Measurements from ENCODE around the gene KLHL21.
"Not testable (repeated sequence)": the region's sequence is repeated elsewhere in the genome, so short reads cannot be mapped to it uniquely, and the experiment has no call there.

Gene KLHL21

GRCh38 chr1:6559161-6559560 lies 43.5 kb downstream of the KLHL21 start:
- H3K36me3 ChIP-seq (ENCODE audit: control insufficient read depth, insufficient read depth, low read length); H3K18ac ChIP-seq (ENCODE audit: low read length); H4K5ac ChIP-seq (ENCODE audit: low read length); H2BK5ac ChIP-seq (ENCODE audit: low read length); H3K4me1 ChIP-seq (ENCODE audit: control insufficient read depth, low read depth, low read length); H3K79me1 ChIP-seq (ENCODE audit: low read length); H2BK120ac ChIP-seq (ENCODE audit: low read depth, low read length); H3K9ac ChIP-seq (ENCODE audit: low read length); H3K23ac ChIP-seq (ENCODE audit: low read length); H4K8ac ChIP-seq (ENCODE audit: low read depth, low read length); H3K27ac ChIP-seq (ENCODE audit: low read depth, low read length); H3K4me3 ChIP-seq (ENCODE audit: low read length); H3K27me3 ChIP-seq (ENCODE audit: insufficient read depth, low read length, poor library complexity); H3K4me2 ChIP-seq (ENCODE audit: low read length); H2AK5ac ChIP-seq (ENCODE audit: low read length); DNase-seq; H3K4ac ChIP-seq (ENCODE audit: low read depth, low read length); H2BK15ac ChIP-seq (replicated peaks; ENCODE audit: low read depth); H3K79me2 ChIP-seq (ENCODE audit: control insufficient read depth, insufficient read depth, low read length); H3K56ac ChIP-seq (ENCODE audit: low read length): not testable (repeated sequence)
- no CpG with 5 or more reads among the region's 11 CpGs for WGBS (ENCODE audit: extremely low coverage, insufficient coverage, low lambda C conversion rate)

- no peak overlapping the region for H2BK15ac ChIP-seq (replicated peaks; ENCODE audit: low read depth)
- peaks cover 12% of the 10 kb centered on the region for H3K79me2 ChIP-seq (ENCODE audit: control insufficient read depth, insufficient read depth, low read length)
- no peak overlapping the region for H2BK120ac ChIP-seq (ENCODE audit: low read depth, low read length)
- no peak overlapping the region for H3K27ac ChIP-seq (ENCODE audit: low read depth, low read length)
- H3K23ac ChIP-seq (ENCODE audit: low read length), result no peak overlapping the region
- H3K9ac ChIP-seq (ENCODE audit: low read length), result no peak overlapping the region
- no peak overlapping the region for H2AK5ac ChIP-seq (ENCODE audit: low read length)
- H4K8ac ChIP-seq (ENCODE audit: low read depth, low read length), result no peak overlapping the region
- H4K5ac ChIP-seq (ENCODE audit: low read length), result no peak overlapping the region
- H3K18ac ChIP-seq (ENCODE audit: low read length), result no peak overlapping the region
- no peak overlapping the region for H2BK5ac ChIP-seq (ENCODE audit: low read length)
- H3K4me2 ChIP-seq (ENCODE audit: low read length), result no peak overlapping the region
- H3K56ac ChIP-seq (ENCODE audit: low read length), result no peak overlapping the region
- H3K27me3 ChIP-seq (ENCODE audit: insufficient read depth, low read length, poor library complexity), result no peaks in the 10 kb centered on the region
- H3K4me3 ChIP-seq (ENCODE audit: low read length), result no peak overlapping the region
- DNase-seq, result no peak
- no peaks in the 10 kb centered on the region for H3K36me3 ChIP-seq (ENCODE audit: control insufficient read depth, insufficient read depth, low read length)
- H3K79me1 ChIP-seq (ENCODE audit: low read length), result peaks cover 6% of the 10 kb centered on the region
- no CpG with 5 or more reads among the region's 1 CpG for WGBS (ENCODE audit: extremely low coverage, insufficient coverage, low lambda C conversion rate)
- H3K4me1 ChIP-seq (ENCODE audit: control insufficient read depth, low read depth, low read length), result peaks cover 3% of the 10 kb centered on the region
- H3K4ac ChIP-seq (ENCODE audit: low read depth, low read length), result no peak overlapping the region
Observed at GRCh38 chr1:6557597-6557996, 45.1 kb downstream of the KLHL21 start.

- H3K23ac ChIP-seq (ENCODE audit: low read length), result no peak within 1 kb of the TSS
- H3K4ac ChIP-seq (ENCODE audit: low read depth, low read length), result peak within 1 kb of the TSS; percentile 49
- no peak within 1 kb of the TSS for H2AK5ac ChIP-seq (ENCODE audit: low read length)
- no peak within 1 kb of the TSS for H4K8ac ChIP-seq (ENCODE audit: low read depth, low read length)
- H3K79me1 ChIP-seq (ENCODE audit: low read length), result peaks cover 9% of the 10 kb centered on the region
- H3K79me2 ChIP-seq (ENCODE audit: control insufficient read depth, insufficient read depth, low read length), result peaks cover 12% of the 10 kb centered on the region
- no peak within 1 kb of the TSS for H3K18ac ChIP-seq (ENCODE audit: low read length)
- no peak within 1 kb of the TSS for H2BK120ac ChIP-seq (ENCODE audit: low read depth, low read length)
- H3K4me3 ChIP-seq (ENCODE audit: low read length), result peak within 1 kb of the TSS; percentile 93
- H3K56ac ChIP-seq (ENCODE audit: low read length), result peak within 1 kb of the TSS; percentile 95
- no peak within 1 kb of the TSS for H2BK5ac ChIP-seq (ENCODE audit: low read length)
- H2BK15ac ChIP-seq (replicated peaks; ENCODE audit: low read depth), result no peak within 1 kb of the TSS
- H3K4me1 ChIP-seq (ENCODE audit: control insufficient read depth, low read depth, low read length), result peaks cover 3% of the 10 kb centered on the region
- H3K4me2 ChIP-seq (ENCODE audit: low read length), result no peak within 1 kb of the TSS
- no peaks in the 10 kb centered on the region for H3K27me3 ChIP-seq (ENCODE audit: insufficient read depth, low read length, poor library complexity)
- no CpG with 5 or more reads among the region's 19 CpGs for WGBS (ENCODE audit: extremely low coverage, insufficient coverage, low lambda C conversion rate)
- H3K27ac ChIP-seq (ENCODE audit: low read depth, low read length), result peak within 1 kb of the TSS; percentile 36
- H4K5ac ChIP-seq (ENCODE audit: low read length), result peak within 1 kb of the TSS; percentile 93
- H3K36me3 ChIP-seq (ENCODE audit: control insufficient read depth, insufficient read depth, low read length), result peaks cover 3% of the 10 kb centered on the region
- peak within 1 kb of the TSS; percentile 91 for H3K9ac ChIP-seq (ENCODE audit: low read length)
- DNase-seq, result no peak
Observed at GRCh38 chr1:6554907-6555778, 47.5 kb downstream of the KLHL21 start, which contains the start of gene TAS1R1. Gene TAS1R1, plus strand, starts transcription at chr1:6555307. Its CDS starts 67 bp downstream, at chr1:6555374.

- peaks cover 9% of the 10 kb centered on the region for H3K79me1 ChIP-seq (ENCODE audit: low read length)
- peak within 1 kb of the TSS; percentile 93 for H4K5ac ChIP-seq (ENCODE audit: low read length)
- no peak within 1 kb of the TSS for H2BK120ac ChIP-seq (ENCODE audit: low read depth, low read length)
- H3K23ac ChIP-seq (ENCODE audit: low read length), result peak within 1 kb of the TSS; percentile 66
- peak within 1 kb of the TSS; percentile 36 for H3K27ac ChIP-seq (ENCODE audit: low read depth, low read length)
- peak within 1 kb of the TSS; percentile 49 for H3K4ac ChIP-seq (ENCODE audit: low read depth, low read length)
- peak within 1 kb of the TSS; percentile 91 for H3K9ac ChIP-seq (ENCODE audit: low read length)
- DNase-seq, result peak; percentile 95
- WGBS (ENCODE audit: extremely low coverage, insufficient coverage, low lambda C conversion rate), result no CpG with 5 or more reads among the region's 87 CpGs
- H3K18ac ChIP-seq (ENCODE audit: low read length), result no peak within 1 kb of the TSS
- H3K56ac ChIP-seq (ENCODE audit: low read length), result peak within 1 kb of the TSS; percentile 95
- peaks cover 4% of the 10 kb centered on the region for H3K36me3 ChIP-seq (ENCODE audit: control insufficient read depth, insufficient read depth, low read length)
- H4K8ac ChIP-seq (ENCODE audit: low read depth, low read length), result no peak within 1 kb of the TSS
- no peak within 1 kb of the TSS for H2AK5ac ChIP-seq (ENCODE audit: low read length)
- no peak within 1 kb of the TSS for H2BK5ac ChIP-seq (ENCODE audit: low read length)
- H3K4me3 ChIP-seq (ENCODE audit: low read length), result peak within 1 kb of the TSS; percentile 93
- no peaks in the 10 kb centered on the region for H3K27me3 ChIP-seq (ENCODE audit: insufficient read depth, low read length, poor library complexity)
- peaks cover 12% of the 10 kb centered on the region for H3K79me2 ChIP-seq (ENCODE audit: control insufficient read depth, insufficient read depth, low read length)
- H3K4me2 ChIP-seq (ENCODE audit: low read length), result peak within 1 kb of the TSS; percentile 74
- H3K4me1 ChIP-seq (ENCODE audit: control insufficient read depth, low read depth, low read length), result peaks cover 3% of the 10 kb centered on the region
- H2BK15ac ChIP-seq (replicated peaks; ENCODE audit: low read depth), result no peak within 1 kb of the TSS
Observed at GRCh38 chr1:6554031-6554906, 48.4 kb downstream of the KLHL21 start, which contains the start of gene NOL9. Gene NOL9, minus strand, starts transcription at chr1:6554513. Its CDS starts 11 bp downstream, at chr1:6554502.

- DNase-seq, result no peak
- Histone ChIP-seq H3K18ac (ENCODE audit: low read length) (no peak overlapping the region), H3K27me3 (ENCODE audit: insufficient read depth, low read length, poor library complexity) (no peaks in the 10 kb centered on the region), H3K4me3 (ENCODE audit: low read length) (no peak overlapping the region), H3K4me1 (ENCODE audit: control insufficient read depth, low read depth, low read length) (no peaks in the 10 kb centered on the region), H3K27ac (ENCODE audit: low read depth, low read length) (no peak overlapping the region), H3K23ac (ENCODE audit: low read length) (no peak overlapping the region), H3K9ac (ENCODE audit: low read length) (no peak overlapping the region), H3K56ac (ENCODE audit: low read length) (no peak overlapping the region), H3K4me2 (ENCODE audit: low read length) (no peak overlapping the region), H2BK120ac (ENCODE audit: low read depth, low read length) (no peak overlapping the region), H2BK5ac (ENCODE audit: low read length) (no peak overlapping the region), H3K79me1 (ENCODE audit: low read length) (peaks cover 5% of the 10 kb centered on the region), H3K36me3 (ENCODE audit: control insufficient read depth, insufficient read depth, low read length) (peaks cover 22% of the 10 kb centered on the region), H4K8ac (ENCODE audit: low read depth, low read length) (no peak overlapping the region), H4K5ac (ENCODE audit: low read length) (no peak overlapping the region), H2AK5ac (ENCODE audit: low read length) (no peak overlapping the region), H3K4ac (ENCODE audit: low read depth, low read length) (no peak overlapping the region), H2BK15ac (replicated peaks; ENCODE audit: low read depth) (no peak overlapping the region), H3K79me2 (ENCODE audit: control insufficient read depth, insufficient read depth, low read length) (peaks cover 1% of the 10 kb centered on the region)
- no CpG with 5 or more reads among the region's 4 CpGs for WGBS (ENCODE audit: extremely low coverage, insufficient coverage, low lambda C conversion rate)
Observed at GRCh38 chr1:6547301-6547700, 55.4 kb downstream of the KLHL21 start.
